Measurements from ENCODE around the gene MORN5. TPM values are rescaled to one million over a fixed set of nuclear protein-coding genes. Genes with fewer than 3 reads are reported as not detected.

Gene MORN5
- total RNA-seq, 1 donor = not detected

- DNase-seq (ENCODE audit: low read depth) = no peak
- TF ChIP-seq CTCF (IDR thresholded peaks at IDR 0.05; ENCODE audit: insufficient read depth, low read length) = no peak
- H3K4me3 ChIP-seq (ENCODE audit: low read depth, low read length) = no peak overlapping the region
These were observed 67.3 kb downstream of the MORN5 start for GRCh38 chr9:122226758-122227574.

- no peak for DNase-seq (ENCODE audit: low read depth)
- no peak overlapping the region for H3K4me3 ChIP-seq (ENCODE audit: low read depth, low read length)
- TF ChIP-seq CTCF (IDR thresholded peaks at IDR 0.05; ENCODE audit: insufficient read depth, low read length) = no peak
These were observed 67.8 kb downstream of the MORN5 start for GRCh38 chr9:122227575-122227900.

- TF ChIP-seq CTCF (IDR thresholded peaks at IDR 0.05; ENCODE audit: insufficient read depth, low read length) = no peak
- peak overlapping the region; percentile 14 for H3K4me3 ChIP-seq (ENCODE audit: low read depth, low read length)
- no peak for DNase-seq (ENCODE audit: low read depth)
These were observed 68.5 kb downstream of the MORN5 start for GRCh38 chr9:122228191-122228567.

- peak within 1 kb of the TSS; percentile 31 for H3K4me3 ChIP-seq (ENCODE audit: low read depth, low read length)
- peak; percentile 15 for DNase-seq (ENCODE audit: low read depth)
These were observed 69.1 kb downstream of the MORN5 start, which contains the start of gene LHX6 for GRCh38 chr9:122228568-122229484. Gene LHX6, minus strand, starts transcription at chr9:122228957. Its CDS starts 217 bp downstream, at chr9:122228740.

GRCh38 chr9:122229485-122229837 is 69.8 kb downstream of the MORN5 start:
- TF ChIP-seq CTCF (IDR thresholded peaks at IDR 0.05; ENCODE audit: insufficient read depth, low read length) = no peak
- H3K4me3 ChIP-seq (ENCODE audit: low read depth, low read length) = no peak overlapping the region
- DNase-seq (ENCODE audit: low read depth) = no peak

More at GRCh38 chr9:122228568-122229484, 69.1 kb downstream of the MORN5 start, which contains the start of gene LHX6:
- no peak for TF ChIP-seq CTCF (IDR thresholded peaks at IDR 0.05; ENCODE audit: insufficient read depth, low read length)

GRCh38 chr9:122232796-122233306 is 73.1 kb downstream of the MORN5 start:
- no peak for DNase-seq (ENCODE audit: low read depth)
- TF ChIP-seq CTCF (IDR thresholded peaks at IDR 0.05; ENCODE audit: insufficient read depth, low read length) = no peak
- no peak overlapping the region for H3K4me3 ChIP-seq (ENCODE audit: low read depth, low read length)

All from fibroblast of the aortic adventitia (primary cell).